ENCODE data around the gene HMOX1. TPM values are rescaled to one million over a fixed set of nuclear protein-coding genes. Genes with fewer than 3 reads are reported as not detected.

HMOX1 gene
- total RNA-seq, 6 donors from 2014 or later: 22.0 to 306 (median 77.9) TPM

DNA sequence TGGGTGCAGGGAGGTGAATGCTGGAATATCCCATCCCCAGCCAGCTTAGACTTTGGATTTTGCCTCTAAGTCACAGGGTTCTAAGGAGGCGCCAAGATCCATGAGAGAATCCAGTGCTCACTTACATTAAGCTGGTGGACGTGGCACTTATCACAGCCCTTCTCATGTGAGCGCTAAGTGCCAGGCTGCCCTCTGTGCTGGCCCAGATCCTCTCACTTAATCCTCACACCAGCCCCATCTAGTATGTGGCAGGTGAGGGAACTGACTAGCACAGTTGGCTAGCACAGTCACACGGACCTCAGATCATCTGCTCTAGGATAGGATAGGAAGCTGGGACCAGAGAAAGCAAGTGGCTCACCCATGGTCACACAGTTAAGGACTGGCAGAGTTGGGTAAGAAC lies 3.6 kb downstream of the HMOX1 start:
- DNase-seq (peak in 1 of 2 donors; percentile 51), ATAC-seq (ENCODE audit: low FRiP score in 2 of 2) (no peak)
- H3K27ac ChIP-seq: peak overlapping the region; percentile 1 to 93 (median 50)
- 73 to 94% methylated on average over 3 to 4 of the region's 4 CpGs for WGBS, 2 donors
- H3K4me3 ChIP-seq: peak overlapping the region in 2 of 4 donors; percentile 60 to 71
- no peaks in the 10 kb centered on the region for H3K9me3 ChIP-seq
- no peaks in the 10 kb centered on the region for H3K27me3 ChIP-seq
- TF ChIP-seq EP300 (IDR thresholded peaks at IDR 0.05) (no peak), POLR2AphosphoS5 (IDR thresholded peaks at IDR 0.05) (no peak), POLR2A (IDR thresholded peaks at IDR 0.05) (peak in 1 of 4 donors; percentile 26)
- TF ChIP-seq, protein P1, sequence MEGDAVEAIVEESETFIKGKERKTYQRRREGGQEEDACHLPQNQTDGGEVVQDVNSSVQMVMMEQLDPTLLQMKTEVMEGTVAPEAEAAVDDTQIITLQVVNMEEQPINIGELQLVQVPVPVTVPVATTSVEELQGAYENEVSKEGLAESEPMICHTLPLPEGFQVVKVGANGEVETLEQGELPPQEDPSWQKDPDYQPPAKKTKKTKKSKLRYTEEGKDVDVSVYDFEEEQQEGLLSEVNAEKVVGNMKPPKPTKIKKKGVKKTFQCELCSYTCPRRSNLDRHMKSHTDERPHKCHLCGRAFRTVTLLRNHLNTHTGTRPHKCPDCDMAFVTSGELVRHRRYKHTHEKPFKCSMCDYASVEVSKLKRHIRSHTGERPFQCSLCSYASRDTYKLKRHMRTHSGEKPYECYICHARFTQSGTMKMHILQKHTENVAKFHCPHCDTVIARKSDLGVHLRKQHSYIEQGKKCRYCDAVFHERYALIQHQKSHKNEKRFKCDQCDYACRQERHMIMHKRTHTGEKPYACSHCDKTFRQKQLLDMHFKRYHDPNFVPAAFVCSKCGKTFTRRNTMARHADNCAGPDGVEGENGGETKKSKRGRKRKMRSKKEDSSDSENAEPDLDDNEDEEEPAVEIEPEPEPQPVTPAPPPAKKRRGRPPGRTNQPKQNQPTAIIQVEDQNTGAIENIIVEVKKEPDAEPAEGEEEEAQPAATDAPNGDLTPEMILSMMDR (IDR thresholded peaks at IDR 0.05): no peak
- H3K4me1 ChIP-seq: peaks cover 4 to 44% (median 25%) of the 10 kb centered on the region in 4 donors
- H3K36me3 ChIP-seq: peaks cover 0 to 26% (median 17%) of the 10 kb centered on the region in 4 donors

DNA sequence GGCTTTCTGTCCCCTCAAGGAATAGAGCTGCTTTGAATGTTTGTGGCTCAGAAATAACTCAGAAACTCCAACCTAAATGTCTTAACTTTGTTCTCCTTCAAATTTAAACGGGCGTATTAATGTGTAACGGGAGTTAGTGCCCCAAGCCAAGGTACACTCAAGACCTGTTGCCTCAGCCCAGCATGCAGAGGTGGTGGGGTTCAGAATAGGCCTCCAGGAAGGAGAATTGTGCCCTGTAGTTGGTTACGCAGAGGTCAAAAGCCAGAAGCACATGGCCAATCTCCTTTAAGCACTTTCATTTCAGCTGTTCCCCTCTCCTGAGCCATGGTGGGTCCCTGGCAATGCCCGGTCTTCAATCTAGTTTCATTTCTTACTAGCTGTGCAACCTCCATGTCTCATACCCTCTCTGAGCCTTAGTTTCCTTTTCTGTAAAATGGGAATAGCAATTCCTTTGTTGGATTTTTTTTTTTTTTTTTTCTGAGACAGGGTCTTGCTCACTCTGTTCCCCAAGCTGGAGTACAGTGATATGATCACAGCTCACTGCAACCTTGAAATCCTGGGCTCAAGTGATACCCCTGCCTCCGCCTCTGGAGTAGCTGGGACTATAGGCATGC lies 4.2 kb downstream of the HMOX1 start:
- Histone ChIP-seq H3K9me3 (no peaks in the 10 kb centered on the region), H3K27me3 (no peaks in the 10 kb centered on the region), H3K4me3 (peak overlapping the region in 1 of 4 donors; percentile 60), H3K27ac (peak overlapping the region; percentile 1 to 93 (median 50)), H3K36me3 (peaks cover 0 to 31% (median 19%) of the 10 kb centered on the region in 4 donors), H3K4me1 (peaks cover 4 to 42% (median 23%) of the 10 kb centered on the region in 4 donors)
- 87 to 88% methylated on average over 6 of the region's 6 CpGs for WGBS, 2 donors
- no peak for ATAC-seq (ENCODE audit: low FRiP score in 2 of 2)
- TF ChIP-seq POLR2AphosphoS5 (IDR thresholded peaks at IDR 0.05) (no peak), POLR2A (IDR thresholded peaks at IDR 0.05) (peak in 1 of 4 donors; percentile 6)
- TF ChIP-seq, protein P1 (IDR thresholded peaks at IDR 0.05): no peak
- peak in 1 of 2 donors; percentile 34 for DNase-seq

DNA sequence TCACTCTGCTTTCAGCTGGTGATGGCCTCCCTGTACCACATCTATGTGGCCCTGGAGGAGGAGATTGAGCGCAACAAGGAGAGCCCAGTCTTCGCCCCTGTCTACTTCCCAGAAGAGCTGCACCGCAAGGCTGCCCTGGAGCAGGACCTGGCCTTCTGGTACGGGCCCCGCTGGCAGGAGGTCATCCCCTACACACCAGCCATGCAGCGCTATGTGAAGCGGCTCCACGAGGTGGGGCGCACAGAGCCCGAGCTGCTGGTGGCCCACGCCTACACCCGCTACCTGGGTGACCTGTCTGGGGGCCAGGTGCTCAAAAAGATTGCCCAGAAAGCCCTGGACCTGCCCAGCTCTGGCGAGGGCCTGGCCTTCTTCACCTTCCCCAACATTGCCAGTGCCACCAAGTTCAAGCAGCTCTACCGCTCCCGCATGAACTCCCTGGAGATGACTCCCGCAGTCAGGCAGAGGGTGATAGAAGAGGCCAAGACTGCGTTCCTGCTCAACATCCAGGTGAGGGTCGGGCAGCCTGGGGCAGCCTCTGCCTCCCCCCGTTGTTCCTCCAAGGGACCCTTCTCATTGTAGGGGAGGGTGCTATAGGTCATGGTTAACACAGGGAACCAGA lies 5.9 kb downstream of the HMOX1 start:
- peak in 1 of 2 donors; percentile 62 for DNase-seq
- Histone ChIP-seq H3K4me1 (peaks cover 0 to 27% (median 12%) of the 10 kb centered on the region in 4 donors), H3K27me3 (no peaks in the 10 kb centered on the region), H3K36me3 (peaks cover 0 to 41% (median 24%) of the 10 kb centered on the region in 4 donors), H3K9me3 (no peaks in the 10 kb centered on the region), H3K27ac (no peak overlapping the region), H3K4me3 (peak overlapping the region in 1 of 4 donors; percentile 6)
- ATAC-seq (ENCODE audit: low FRiP score in 2 of 2): no peak
- WGBS, 2 donors: 93 to 96% methylated on average over 6 to 17 of the region's 19 CpGs
- TF ChIP-seq POLR2A (IDR thresholded peaks at IDR 0.05): peak in 1 of 4 donors; percentile 21
- no peak for TF ChIP-seq POLR2AphosphoS5 (IDR thresholded peaks at IDR 0.05)

DNA sequence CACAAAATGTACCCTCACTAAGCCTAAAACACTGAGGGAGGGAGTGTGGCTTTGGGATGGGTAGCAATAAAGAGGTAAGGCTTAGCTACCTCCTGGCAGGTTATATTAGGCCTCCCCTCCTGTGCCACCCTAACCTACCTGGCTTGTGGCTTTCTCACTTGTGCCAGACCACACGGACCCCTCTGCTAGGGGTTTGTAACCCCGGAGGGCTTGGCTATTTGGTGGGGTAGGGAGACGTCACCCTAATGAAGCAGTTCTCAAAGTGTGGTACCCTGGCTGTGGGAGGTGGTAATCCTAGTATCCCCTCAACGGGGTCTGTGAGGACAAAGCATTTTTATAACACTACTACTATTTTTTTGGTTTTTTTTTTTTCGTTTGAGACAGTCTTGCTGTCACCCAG lies 10.0 kb downstream of the HMOX1 start:
- ATAC-seq (ENCODE audit: low FRiP score in 2 of 2): no peak
- no peaks in the 10 kb centered on the region for H3K27me3 ChIP-seq
- 66 to 94% methylated on average over 5 of the region's 5 CpGs for WGBS, 2 donors
- no peak overlapping the region for H3K27ac ChIP-seq
- no peak for DNase-seq
- no peaks in the 10 kb centered on the region for H3K9me3 ChIP-seq
- H3K4me1 ChIP-seq: no peaks in the 10 kb centered on the region
- H3K36me3 ChIP-seq: peaks cover 0 to 56% (median 30%) of the 10 kb centered on the region in 4 donors
- H3K4me3 ChIP-seq: no peak overlapping the region
- no peak for TF ChIP-seq EP300 (IDR thresholded peaks at IDR 0.05)
- peak in 1 of 4 donors; percentile 2 for TF ChIP-seq POLR2A (IDR thresholded peaks at IDR 0.05)
- TF ChIP-seq, protein P1 (IDR thresholded peaks at IDR 0.05): no peak
- TF ChIP-seq POLR2AphosphoS5 (IDR thresholded peaks at IDR 0.05): no peak

GRCh38 chr22:35392357-35392756 lies 11.5 kb downstream of the HMOX1 start:
- WGBS, 2 donors: 85 to 94% methylated on average over 2 of the region's 2 CpGs
- no peak overlapping the region for H3K27ac ChIP-seq
- no peaks in the 10 kb centered on the region for H3K27me3 ChIP-seq
- no peak overlapping the region for H3K4me3 ChIP-seq
- ATAC-seq (ENCODE audit: low FRiP score in 2 of 2) (no peak), DNase-seq (no peak)
- H3K36me3 ChIP-seq: peaks cover 0 to 44% (median 19%) of the 10 kb centered on the region in 4 donors
- H3K9me3 ChIP-seq: no peaks in the 10 kb centered on the region
- H3K4me1 ChIP-seq: peaks cover 0 to 2% (median 0%) of the 10 kb centered on the region in 4 donors
- TF ChIP-seq EP300 (IDR thresholded peaks at IDR 0.05) (no peak), POLR2A (IDR thresholded peaks at IDR 0.05) (no peak)

Measured in upper lobe of left lung (tissue), 6 donors.